Body of pancreas (tissue), 4 donors: ENCODE data around the gene DNAJB6.

Experiments used
- POLR2A ChIP-seq, 3 donors: fragments of 450-650 bp; IDR thresholded peaks; one replicate each; pipeline ENCODE4 v1.6.1; 2016; ENCODE audit warnings: antibody characterized with exemption in 3 of 3, mild to moderate bottlenecking in 2 of 3
- TF ChIP-seq, protein P1 (sequence below), 7 experiments: fragments of 450-650 bp in 4 of 7; fragments of 200-600 bp in 3 of 7; sonication (generic) in 3 of 7; IDR thresholded peaks; one replicate each; pipeline ENCODE4 v1.5.1; 2016 to 2019; ENCODE audit warnings: antibody characterized with exemption in 7 of 7

DNA sequence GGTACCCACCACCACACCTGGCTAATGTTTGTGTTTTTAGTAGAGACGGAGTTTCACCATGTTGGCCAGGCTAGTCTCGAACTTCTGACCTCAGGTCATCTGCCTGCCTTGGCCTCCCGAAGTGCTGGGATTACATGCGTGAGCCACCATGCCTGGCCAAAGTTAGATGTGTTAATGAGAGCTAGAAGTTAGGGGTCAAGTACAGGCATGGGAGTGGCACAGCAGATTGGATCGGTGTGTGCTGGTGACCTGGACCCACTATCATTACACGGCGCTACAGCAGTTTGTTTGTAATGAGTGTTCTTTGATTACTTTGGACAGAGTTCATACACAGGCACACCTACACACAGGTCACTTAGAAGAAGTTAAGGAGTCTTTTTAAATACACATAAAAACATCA is 36.7 kb downstream of the DNAJB6 start:
- TF ChIP-seq, protein P1, sequence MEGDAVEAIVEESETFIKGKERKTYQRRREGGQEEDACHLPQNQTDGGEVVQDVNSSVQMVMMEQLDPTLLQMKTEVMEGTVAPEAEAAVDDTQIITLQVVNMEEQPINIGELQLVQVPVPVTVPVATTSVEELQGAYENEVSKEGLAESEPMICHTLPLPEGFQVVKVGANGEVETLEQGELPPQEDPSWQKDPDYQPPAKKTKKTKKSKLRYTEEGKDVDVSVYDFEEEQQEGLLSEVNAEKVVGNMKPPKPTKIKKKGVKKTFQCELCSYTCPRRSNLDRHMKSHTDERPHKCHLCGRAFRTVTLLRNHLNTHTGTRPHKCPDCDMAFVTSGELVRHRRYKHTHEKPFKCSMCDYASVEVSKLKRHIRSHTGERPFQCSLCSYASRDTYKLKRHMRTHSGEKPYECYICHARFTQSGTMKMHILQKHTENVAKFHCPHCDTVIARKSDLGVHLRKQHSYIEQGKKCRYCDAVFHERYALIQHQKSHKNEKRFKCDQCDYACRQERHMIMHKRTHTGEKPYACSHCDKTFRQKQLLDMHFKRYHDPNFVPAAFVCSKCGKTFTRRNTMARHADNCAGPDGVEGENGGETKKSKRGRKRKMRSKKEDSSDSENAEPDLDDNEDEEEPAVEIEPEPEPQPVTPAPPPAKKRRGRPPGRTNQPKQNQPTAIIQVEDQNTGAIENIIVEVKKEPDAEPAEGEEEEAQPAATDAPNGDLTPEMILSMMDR (IDR thresholded peaks at IDR 0.05): no peak
- no peak for TF ChIP-seq POLR2A (IDR thresholded peaks at IDR 0.05)
